PFSK-1 (cell line): ENCODE measurements around the gene ZNF212.

Source experiments
- SIN3A ChIP-seq: IDR thresholded peaks from 2 replicates; pipeline ENCODE4 v1.6.1; 2012; ENCODE audit warnings: mild to moderate bottlenecking, low read length, moderate library complexity, borderline replicate concordance; ENCODE audit not compliant: insufficient read depth
- TF ChIP-seq, protein P1 (sequence below), 2 experiments: IDR thresholded peaks; 2 replicates each; pipeline versions ENCODE4 v1.6.1 to v1.8.0; 2011 to 2012; ENCODE audit warnings: low read depth in 2 of 2, low read length in 2 of 2, control low read depth in 1 of 2, inconsistent platforms in 1 of 2, mild to moderate bottlenecking in 1 of 2, moderate library complexity in 1 of 2; ENCODE audit not compliant: insufficient read depth in 1 of 2

DNA sequence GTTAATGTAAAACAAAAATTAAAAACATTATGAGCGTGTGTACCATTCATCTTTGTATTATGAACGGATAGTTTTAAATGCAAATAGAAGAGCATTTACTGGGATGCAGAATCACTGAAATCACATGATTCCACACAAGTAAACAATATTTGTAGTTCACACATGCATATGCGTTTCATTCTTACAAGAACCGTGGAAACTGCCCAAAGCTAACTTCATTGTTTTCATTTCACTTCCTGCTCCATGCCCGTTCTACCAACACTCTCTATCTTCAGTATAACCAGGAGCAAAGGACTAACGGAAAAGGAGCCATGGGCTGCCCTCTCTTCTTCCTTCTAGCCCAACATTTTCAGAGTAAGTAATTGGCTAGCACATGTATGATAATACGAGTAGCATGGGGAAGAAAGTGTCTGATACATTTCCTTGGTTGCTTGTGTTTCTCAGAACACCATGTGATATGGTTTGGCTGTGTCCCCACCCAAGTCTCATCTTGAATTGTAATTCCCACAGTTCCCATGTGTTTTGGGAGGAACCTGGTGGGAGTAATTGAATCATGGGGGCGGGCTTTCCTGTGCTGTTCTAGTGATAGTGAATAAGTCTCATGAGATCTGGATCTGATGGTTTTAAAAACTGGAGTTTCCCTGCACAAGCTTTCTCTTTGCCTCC, 61.3 kb downstream of the ZNF212 start:
- no peak for TF ChIP-seq SIN3A
- TF ChIP-seq, protein P1, sequence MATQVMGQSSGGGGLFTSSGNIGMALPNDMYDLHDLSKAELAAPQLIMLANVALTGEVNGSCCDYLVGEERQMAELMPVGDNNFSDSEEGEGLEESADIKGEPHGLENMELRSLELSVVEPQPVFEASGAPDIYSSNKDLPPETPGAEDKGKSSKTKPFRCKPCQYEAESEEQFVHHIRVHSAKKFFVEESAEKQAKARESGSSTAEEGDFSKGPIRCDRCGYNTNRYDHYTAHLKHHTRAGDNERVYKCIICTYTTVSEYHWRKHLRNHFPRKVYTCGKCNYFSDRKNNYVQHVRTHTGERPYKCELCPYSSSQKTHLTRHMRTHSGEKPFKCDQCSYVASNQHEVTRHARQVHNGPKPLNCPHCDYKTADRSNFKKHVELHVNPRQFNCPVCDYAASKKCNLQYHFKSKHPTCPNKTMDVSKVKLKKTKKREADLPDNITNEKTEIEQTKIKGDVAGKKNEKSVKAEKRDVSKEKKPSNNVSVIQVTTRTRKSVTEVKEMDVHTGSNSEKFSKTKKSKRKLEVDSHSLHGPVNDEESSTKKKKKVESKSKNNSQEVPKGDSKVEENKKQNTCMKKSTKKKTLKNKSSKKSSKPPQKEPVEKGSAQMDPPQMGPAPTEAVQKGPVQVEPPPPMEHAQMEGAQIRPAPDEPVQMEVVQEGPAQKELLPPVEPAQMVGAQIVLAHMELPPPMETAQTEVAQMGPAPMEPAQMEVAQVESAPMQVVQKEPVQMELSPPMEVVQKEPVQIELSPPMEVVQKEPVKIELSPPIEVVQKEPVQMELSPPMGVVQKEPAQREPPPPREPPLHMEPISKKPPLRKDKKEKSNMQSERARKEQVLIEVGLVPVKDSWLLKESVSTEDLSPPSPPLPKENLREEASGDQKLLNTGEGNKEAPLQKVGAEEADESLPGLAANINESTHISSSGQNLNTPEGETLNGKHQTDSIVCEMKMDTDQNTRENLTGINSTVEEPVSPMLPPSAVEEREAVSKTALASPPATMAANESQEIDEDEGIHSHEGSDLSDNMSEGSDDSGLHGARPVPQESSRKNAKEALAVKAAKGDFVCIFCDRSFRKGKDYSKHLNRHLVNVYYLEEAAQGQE (IDR thresholded peaks at IDR 0.05; ENCODE audit: insufficient read depth in 1 of 2, low read depth in 2 of 2, low read length in 2 of 2): no peak
